NT2/D1 (cell line): Measurements from ENCODE around the gene DNAH17.

Source experiments
- SUZ12 ChIP-seq: IDR thresholded peaks from 2 replicates; pipeline ENCODE4 v1.6.1; 2011; ENCODE audit not compliant: insufficient read length, insufficient read depth; ENCODE audit errors: extremely low read depth
- YY1 ChIP-seq: IDR thresholded peaks from 2 replicates; pipeline ENCODE4 v1.6.1; 2011; ENCODE audit not compliant: insufficient read length, insufficient read depth
- ZNF274 ChIP-seq: IDR thresholded peaks from 2 replicates; pipeline ENCODE4 v1.6.1; 2011; ENCODE audit warnings: mild to moderate bottlenecking, low read depth, low read length

GRCh38 chr17:78595135-78595810 is 18.1 kb upstream of the DNAH17 start:
- TF ChIP-seq YY1 (no peak), ZNF274 (no peak), SUZ12 (no peak)
